B cell (primary cell): ENCODE measurements around the gene ZNF223. TPM values are rescaled to one million over a fixed set of nuclear protein-coding genes. Genes with fewer than 3 reads are reported as not detected.

Experiments
- ATAC-seq: fragments of 200-7000 bp; cut with Tn5 transposase; one replicate; pipeline ENCODE4 v1.10.0; 2021; ENCODE audit warnings: low read depth, mild to moderate bottlenecking, moderate number of reproducible peaks, moderate library complexity
- CTCF ChIA-PET: fragments of 350-600 bp; sonication (Branson Sonifier 250); formaldehyde crosslinking; loops from one replicate; lab custom pipeline; 2021; ENCODE audit warnings: antibody characterized with exemption, inconsistent platforms; lab: Charles Lee
- POLR2A ChIA-PET: fragments of 350-600 bp; sonication (Branson Sonifier 250); formaldehyde crosslinking; loops from one replicate; lab custom pipeline; 2021; ENCODE audit warnings: antibody characterized with exemption; lab: Charles Lee
- DNase-seq: peaks from one replicate; pipeline ENCODE4 v3.0.0; 2013
- H2AFZ ChIP-seq: 2 replicates; pipeline ENCODE4 v1.6.1; 2012; ENCODE audit warnings: mild to moderate bottlenecking, low read depth, low read length; ENCODE audit not compliant: insufficient read depth, poor library complexity, severe bottlenecking
- H3K27ac ChIP-seq, 2 donors: 1 replicate in 1 of 2; 2 replicates in 1 of 2; pipeline ENCODE4 v1.5.1; 2012 to 2013; ENCODE audit warnings: low read length in 2 of 2, mild to moderate bottlenecking in 2 of 2, moderate library complexity in 1 of 2
- H3K27me3 ChIP-seq, 4 experiments: fragments of 200-600 bp in 1 of 4; sonication (generic) in 1 of 4; replicated peaks in 1 of 4; 1 replicate in 2 of 4; 2 replicates in 2 of 4; pipeline versions ENCODE4 v1.6.1 to v1.7.0; 2013 to 2016; ENCODE audit warnings: low read length in 3 of 4, mild to moderate bottlenecking in 2 of 4, mixed read lengths in 1 of 4, moderate library complexity in 1 of 4; ENCODE audit not compliant: insufficient read depth in 4 of 4, control insufficient read depth in 3 of 4; ENCODE audit errors: control extremely low read depth in 1 of 4
- H3K36me3 ChIP-seq, 2 experiments: replicated peaks in 1 of 2; 1 replicate in 1 of 2; 2 replicates in 1 of 2; pipeline versions ENCODE4 v1.6.1 to v1.7.1; 2013; ENCODE audit warnings: low read length in 1 of 2; ENCODE audit not compliant: insufficient read depth in 2 of 2, control insufficient read depth in 1 of 2; ENCODE audit errors: control extremely low read depth in 1 of 2, extremely low read depth in 1 of 2
- H3K4me1 ChIP-seq, 2 donors: fragments of 200-600 bp in 1 of 2; sonication (generic) in 1 of 2; 1 replicate in 1 of 2; 2 replicates in 1 of 2; pipeline versions ENCODE4 v1.5.1 to v1.6.1; 2013 to 2017; ENCODE audit warnings: low read length in 2 of 2; ENCODE audit not compliant: control insufficient read depth in 2 of 2, insufficient read depth in 2 of 2
- H3K4me2 ChIP-seq: replicated peaks from 2 replicates; pipeline ENCODE3; 2012; ENCODE audit warnings: mild to moderate bottlenecking, low read depth, low read length; ENCODE audit not compliant: poor library complexity, severe bottlenecking
- H3K4me3 ChIP-seq, 5 experiments: fragments of 200-600 bp in 1 of 5; sonication (generic) in 1 of 5; 1 replicate in 3 of 5; 2 replicates in 2 of 5; pipeline versions ENCODE4 v1.5.1 to v1.7.0; 2011 to 2016; ENCODE audit warnings: low read length in 4 of 5, mild to moderate bottlenecking in 4 of 5, low read depth in 2 of 5, control low read depth in 1 of 5, moderate library complexity in 1 of 5; ENCODE audit not compliant: insufficient read depth in 1 of 5; ENCODE audit errors: control extremely low read depth in 1 of 5, extremely low read depth in 1 of 5
- H3K79me2 ChIP-seq: fragments of 200-600 bp; sonication (generic); one replicate; pipeline ENCODE4 v1.6.0; 2016; ENCODE audit warnings: low read length; ENCODE audit not compliant: control insufficient read depth, insufficient read depth
- H3K9ac ChIP-seq: fragments of 200-600 bp; sonication (generic); 2 replicates; pipeline ENCODE4 v1.6.1; 2017; ENCODE audit warnings: mild to moderate bottlenecking, low read length, moderate library complexity
- H3K9me3 ChIP-seq, 3 donors: one replicate each; pipeline versions ENCODE4 v1.6.1 to v1.7.1; 2013; ENCODE audit warnings: low read length in 2 of 3; ENCODE audit not compliant: control insufficient read depth in 2 of 3, insufficient read depth in 1 of 3; ENCODE audit errors: control extremely low read depth in 1 of 3
- H4K20me1 ChIP-seq: 2 replicates; pipeline ENCODE4 v1.6.0; 2012; ENCODE audit warnings: mild to moderate bottlenecking, low read length; ENCODE audit not compliant: insufficient read depth, control insufficient read depth, poor library complexity, severe bottlenecking
- H3K27ac Mint-ChIP-seq: one replicate; pipeline ENCODE4 v1.8.0; 2021; ENCODE audit warnings: mixed read lengths
- H3K27me3 Mint-ChIP-seq: one replicate; pipeline ENCODE4 v1.8.0; 2021; ENCODE audit warnings: mixed read lengths
- H3K4me1 Mint-ChIP-seq: one replicate; pipeline ENCODE4 v1.8.0; 2021; ENCODE audit warnings: mixed read lengths
- H3K4me3 Mint-ChIP-seq: one replicate; pipeline ENCODE4 v1.8.0; 2021; ENCODE audit warnings: mixed read lengths
- H3K9me3 Mint-ChIP-seq: one replicate; pipeline ENCODE4 v1.8.0; 2022; ENCODE audit warnings: mixed read lengths; ENCODE audit not compliant: insufficient read depth
- CTCF ChIP-seq: fragments of 200-600 bp; IDR thresholded peaks from one replicate; pipeline ENCODE4 v1.8.0; 2022; ENCODE audit warnings: antibody characterized with exemption, mild to moderate bottlenecking
- EZH2 ChIP-seq: IDR thresholded peaks from 2 replicates; pipeline ENCODE4 v1.6.1; 2012; ENCODE audit warnings: borderline replicate concordance, low read depth, mild to moderate bottlenecking, moderate library complexity, low read length; ENCODE audit not compliant: insufficient read depth, poor library complexity, severe bottlenecking
- WGBS: methylation state at CpG from one replicate; pipeline ENCODE4 v1.1.5; 2013; ENCODE audit warnings: missing lambda C conversion rate; ENCODE audit not compliant: insufficient coverage; 5-methylcytosine and 5-hydroxymethylcytosine counted together
- intact Hi-C: fragments of 100-400 bp; cut with micrococcal nuclease; formaldehyde crosslinking; loops from one replicate; pipeline ENCODE4 v1.10.0; 2022
- polyA plus RNA-seq: library from polyadenylated mRNA; depleted of rRNA; stranded (reverse); fragments of >200 nt; gene quantifications from 2 replicates; pipeline ENCODE4 v1.2.3, GENCODE V29; 2012
- total RNA-seq, 2 donors: library from RNA; stranded (reverse); fragments of 120-200 nt in 1 of 2; gene quantifications; 1 replicate in 1 of 2; 2 replicates in 1 of 2; pipeline versions ENCODE4 v1.2.3 to v1.2.4, GENCODE V29; 2013 to 2022

ZNF223 gene
- total and polyA plus RNA-seq, 2 donors (not counting 1 experiment from before 2014, with no cell fraction given) = 2.9 to 7.3 TPM

GRCh38 chr19:44111910-44112463, 60.2 kb downstream of the ZNF223 start:
- Histone ChIP-seq H3K9ac (no peak overlapping the region), H4K20me1 (no peaks in the 10 kb centered on the region), H3K36me3 (peaks cover 4 to 5% of the 10 kb centered on the region in 2 experiments), H3K9me3 (peaks cover 11 to 36% (median 30%) of the 10 kb centered on the region in 3 donors), H3K4me1 (peaks cover 9 to 19% of the 10 kb centered on the region in 2 donors), H3K27me3 (no peaks in the 10 kb centered on the region), H3K4me3 (no peak overlapping the region), H3K27ac (no peak overlapping the region), H2AFZ (no peak overlapping the region), H3K79me2 (no peaks in the 10 kb centered on the region), H3K4me2 (peak overlapping the region; percentile 77)
- ChIA-PET POLR2A (no interaction called here), CTCF (interaction anchor here (0.9 kb wide), 1 partner anchor 16 kb away, joined by 3 read pairs; no protein-coding TSS in a partner anchor)
- 48% methylated on average over 10 of the region's 17 CpGs for WGBS
- intact Hi-C loops = loop anchor here (5.0 kb wide), 1 partner anchor 285 kb away; the partner anchor contains the start of gene ZNF283
- H3K4me1 Mint-ChIP-seq = peaks cover 28% of the 10 kb centered on the region
- DNase-seq = peak; percentile 29
- no peak for TF ChIP-seq CTCF
- no peak for TF ChIP-seq EZH2
- H3K9me3 Mint-ChIP-seq = peaks cover 12% of the 10 kb centered on the region
- ATAC-seq = no peak
- H3K4me3 Mint-ChIP-seq = peak overlapping the region; percentile 71
- H3K27me3 Mint-ChIP-seq = no peaks in the 10 kb centered on the region
- no peak overlapping the region for H3K27ac Mint-ChIP-seq

- DNase-seq = no peak
- peaks cover 28% of the 10 kb centered on the region for H3K4me1 Mint-ChIP-seq
- peaks cover 9 to 19% of the 10 kb centered on the region in 2 donors for H3K4me1 ChIP-seq
- H3K9ac ChIP-seq = peak overlapping the region; percentile 87
- ChIA-PET CTCF (interaction anchor here (0.9 kb wide), 1 partner anchor 17 kb away, joined by 3 read pairs; no protein-coding TSS in a partner anchor), POLR2A (no interaction called here)
- intact Hi-C loops = loop anchor here (1.0 to 5.0 kb wide), 11 partner anchors 18 to 336 kb away; partner anchors contain the start of genes ZNF222, ZNF224, ZNF226 and ZNF227
- no peaks in the 10 kb centered on the region for H4K20me1 ChIP-seq
- peak overlapping the region; percentile 77 for H3K4me2 ChIP-seq
- WGBS = 0% methylated on average over 7 of the region's 11 CpGs
- peaks cover 10 to 29% (median 28%) of the 10 kb centered on the region in 3 donors for H3K9me3 ChIP-seq
- H3K36me3 ChIP-seq = peaks cover 3 to 9% of the 10 kb centered on the region in 2 experiments
- H3K27me3 ChIP-seq = no peaks in the 10 kb centered on the region
- peak overlapping the region; percentile 71 to 98 (median 86) for H3K4me3 ChIP-seq
- peak overlapping the region; percentile 94 for H2AFZ ChIP-seq
- peak overlapping the region; percentile 90 for H3K27ac Mint-ChIP-seq
- no peak for TF ChIP-seq EZH2
- TF ChIP-seq CTCF = no peak
- H3K9me3 Mint-ChIP-seq = peaks cover 11% of the 10 kb centered on the region
- no peak for ATAC-seq
- peak overlapping the region; percentile 99 for H3K4me3 Mint-ChIP-seq
- H3K27ac ChIP-seq = peak overlapping the region in 1 of 2 donors; percentile 65
- no peaks in the 10 kb centered on the region for H3K27me3 Mint-ChIP-seq
- H3K79me2 ChIP-seq = no peaks in the 10 kb centered on the region
These were observed 60.9 kb downstream of the ZNF223 start for GRCh38 chr19:44112802-44113137.
